ENCODE measurements around the gene DHCR24.

Gene DHCR24

DNA sequence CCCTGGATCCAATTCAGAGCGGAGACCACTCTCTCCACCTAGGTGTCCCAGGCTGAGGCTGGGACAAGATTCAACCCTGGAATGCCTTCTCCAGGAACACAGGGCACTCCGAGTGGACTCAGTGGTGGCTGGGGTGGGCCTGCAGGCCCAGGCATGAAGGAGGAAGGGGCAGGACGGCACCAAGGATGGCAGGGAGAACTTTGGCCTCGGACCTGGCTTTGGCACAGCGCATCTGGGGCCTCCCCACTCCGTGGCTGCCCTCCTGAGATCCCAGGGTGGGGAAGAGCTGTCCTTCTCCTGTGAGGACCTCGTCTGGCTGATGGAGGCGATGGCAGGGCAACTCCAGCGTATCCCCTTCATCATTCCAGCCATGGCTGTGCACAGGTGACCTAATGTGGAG lies 35.6 kb downstream of the DHCR24 start:
- TF ChIP-seq Cebpa-rat (IDR thresholded peaks at IDR 0.05): no peak
- peak overlapping the region in 2 of 11 experiments; percentile 5 to 36; a peak in 2 of 22 replicates for H3K9ac ChIP-seq

DNA sequence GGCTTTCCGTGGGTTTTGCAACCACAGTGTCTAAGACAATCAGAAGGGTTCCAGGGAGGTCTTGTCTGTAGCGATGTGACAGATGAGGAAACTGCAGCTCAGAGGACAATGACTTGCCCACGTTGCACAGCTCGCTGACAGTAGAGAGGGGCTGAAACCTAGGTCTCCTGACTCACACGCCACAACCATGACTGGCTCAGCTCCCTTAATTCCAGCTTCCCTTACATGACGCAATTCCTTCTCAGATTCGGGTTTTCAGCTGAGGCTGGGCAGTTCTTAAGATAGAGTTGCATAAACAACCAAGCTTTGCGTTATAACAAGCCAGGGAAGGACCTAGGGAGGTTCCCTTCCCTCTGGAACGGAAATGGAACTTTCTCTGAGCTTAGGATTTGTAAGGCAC lies 36.3 kb downstream of the DHCR24 start:
- TF ChIP-seq Cebpa-rat (IDR thresholded peaks at IDR 0.05): peak in 6 of 11 experiments; percentile 16 to 78 (median 48); a peak in 6 of 22 replicates
- Histone ChIP-seq H3K4me1 (peaks cover 0 to 39% (median 10%) of the 10 kb centered on the region in 10 experiments; a peak in 10 of 20 replicates), H3K27ac (peak overlapping the region in 5 of 11 experiments; percentile 25 to 68 (median 55); a peak in 8 of 22 replicates), H3K36me3 (no peaks in the 10 kb centered on the region), H3K27me3 (no peaks in the 10 kb centered on the region), H3K4me3 (no peak overlapping the region), H4K20me1 (no peaks in the 10 kb centered on the region), H3K9ac (peak overlapping the region in 2 of 11 experiments; percentile 5 to 36; a peak in 2 of 22 replicates), H3K4me2 (peak overlapping the region in 5 of 11 experiments; percentile 50 to 71 (median 63); a peak in 10 of 22 replicates), H3K9me3 (replicated peaks in 1 of 11) (no peaks in the 10 kb centered on the region)

More for the DNA sequence above, 35.6 kb downstream of the DHCR24 start:
- H3K27ac ChIP-seq: peak overlapping the region in 5 of 11 experiments; percentile 25 to 68 (median 55); a peak in 8 of 22 replicates
- H3K4me3 ChIP-seq: no peak overlapping the region
- H3K4me1 ChIP-seq: peaks cover 0 to 39% (median 10%) of the 10 kb centered on the region in 10 experiments; a peak in 10 of 20 replicates
- no peaks in the 10 kb centered on the region for H3K36me3 ChIP-seq
- no peaks in the 10 kb centered on the region for H4K20me1 ChIP-seq
- peak overlapping the region in 5 of 11 experiments; percentile 50 to 71 (median 63); a peak in 10 of 22 replicates for H3K4me2 ChIP-seq
- no peaks in the 10 kb centered on the region for H3K27me3 ChIP-seq
- H3K9me3 ChIP-seq (replicated peaks in 1 of 11): no peaks in the 10 kb centered on the region

GRCh38 chr1:54850069-54850730 lies 36.8 kb downstream of the DHCR24 start:
- Histone ChIP-seq H4K20me1 (no peaks in the 10 kb centered on the region), H3K9ac (no peak overlapping the region), H3K9me3 (replicated peaks in 1 of 11) (no peaks in the 10 kb centered on the region), H3K4me1 (peaks cover 0 to 39% (median 10%) of the 10 kb centered on the region in 10 experiments; a peak in 10 of 20 replicates), H3K27me3 (no peaks in the 10 kb centered on the region), H3K27ac (peak overlapping the region in 3 of 11 experiments; percentile 29 to 68 (median 56); a peak in 4 of 22 replicates), H3K4me2 (peak overlapping the region in 5 of 11 experiments; percentile 6 to 71 (median 63); a peak in 9 of 22 replicates), H3K4me3 (no peak overlapping the region), H3K36me3 (no peaks in the 10 kb centered on the region)
- TF ChIP-seq Cebpa-rat (IDR thresholded peaks at IDR 0.05): no peak

- Histone ChIP-seq H3K4me1 (peaks cover 0 to 39% (median 10%) of the 10 kb centered on the region in 10 experiments; a peak in 10 of 20 replicates), H3K4me2 (peak overlapping the region in 3 of 11 experiments; percentile 6 to 71 (median 65); a peak in 3 of 22 replicates), H3K27ac (peak overlapping the region in 1 of 11 experiments; percentile 68; a peak in 1 of 22 replicates), H3K9me3 (replicated peaks in 1 of 11) (no peaks in the 10 kb centered on the region), H3K9ac (no peak overlapping the region), H3K27me3 (no peaks in the 10 kb centered on the region), H3K4me3 (no peak overlapping the region), H3K36me3 (no peaks in the 10 kb centered on the region), H4K20me1 (no peaks in the 10 kb centered on the region)
- no peak for TF ChIP-seq Cebpa-rat (IDR thresholded peaks at IDR 0.05)
These were observed 37.6 kb downstream of the DHCR24 start for GRCh38 chr1:54849219-54850068.

- H4K20me1 ChIP-seq: no peaks in the 10 kb centered on the region
- peaks cover 0 to 39% (median 10%) of the 10 kb centered on the region in 10 experiments; a peak in 10 of 20 replicates for H3K4me1 ChIP-seq
- H3K27me3 ChIP-seq: no peaks in the 10 kb centered on the region
- no peak overlapping the region for H3K27ac ChIP-seq
- H3K9ac ChIP-seq: no peak overlapping the region
- peaks cover 0 to 5% (median 0%) of the 10 kb centered on the region in 11 experiments; a peak in 3 of 22 replicates for H3K9me3 ChIP-seq (replicated peaks in 1 of 11)
- H3K4me2 ChIP-seq: no peak overlapping the region
- no peak overlapping the region for H3K4me3 ChIP-seq
- no peak for TF ChIP-seq Cebpa-rat (IDR thresholded peaks at IDR 0.05)
- H3K36me3 ChIP-seq: no peaks in the 10 kb centered on the region
These were observed 38.7 kb downstream of the DHCR24 start for GRCh38 chr1:54848134-54848948.

- Histone ChIP-seq H3K27ac (no peak overlapping the region), H3K9ac (no peak overlapping the region), H3K9me3 (replicated peaks in 1 of 11) (peaks cover 0 to 10% (median 0%) of the 10 kb centered on the region in 11 experiments; a peak in 3 of 22 replicates), H3K36me3 (no peaks in the 10 kb centered on the region), H3K4me3 (no peak overlapping the region), H3K4me1 (peaks cover 0 to 32% (median 10%) of the 10 kb centered on the region in 10 experiments; a peak in 10 of 20 replicates), H3K27me3 (no peaks in the 10 kb centered on the region), H4K20me1 (no peaks in the 10 kb centered on the region), H3K4me2 (no peak overlapping the region)
- no peak for TF ChIP-seq Cebpa-rat (IDR thresholded peaks at IDR 0.05)
These were observed 40.2 kb downstream of the DHCR24 start for GRCh38 chr1:54846716-54847284.

DNA sequence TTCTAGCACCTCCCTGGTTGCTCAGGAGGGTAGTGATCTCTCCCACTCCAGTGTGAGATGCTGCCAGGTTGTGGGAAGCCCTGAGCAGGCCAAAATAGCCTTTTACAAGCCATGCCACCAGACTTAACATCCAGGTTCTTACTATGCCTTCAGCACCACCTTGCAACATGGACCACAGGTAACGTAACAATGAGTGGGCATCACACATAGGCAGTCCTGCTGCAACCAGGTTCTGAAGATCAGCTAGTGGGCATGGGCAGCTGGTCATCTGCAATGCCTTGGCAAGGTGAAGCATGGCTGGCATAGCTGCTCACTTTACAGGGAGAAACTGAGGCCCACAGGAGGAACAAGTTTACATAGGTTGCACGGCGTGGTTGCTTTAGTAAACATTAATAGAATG lies 40.7 kb downstream of the DHCR24 start:
- Histone ChIP-seq H3K9ac (no peak overlapping the region), H3K4me3 (no peak overlapping the region), H3K36me3 (no peaks in the 10 kb centered on the region), H3K9me3 (replicated peaks in 1 of 11) (peaks cover 0 to 10% (median 0%) of the 10 kb centered on the region in 11 experiments; a peak in 3 of 22 replicates), H3K27ac (no peak overlapping the region), H3K4me1 (peaks cover 0 to 29% (median 8%) of the 10 kb centered on the region in 10 experiments; a peak in 10 of 20 replicates), H4K20me1 (no peaks in the 10 kb centered on the region), H3K4me2 (no peak overlapping the region), H3K27me3 (no peaks in the 10 kb centered on the region)
- no peak for TF ChIP-seq Cebpa-rat (IDR thresholded peaks at IDR 0.05)

GRCh38 chr1:54845772-54846171 lies 41.2 kb downstream of the DHCR24 start:
- no peak for TF ChIP-seq Cebpa-rat (IDR thresholded peaks at IDR 0.05)
- H3K4me3 ChIP-seq: no peak overlapping the region
- peaks cover 0 to 23% (median 3%) of the 10 kb centered on the region in 10 experiments; a peak in 9 of 20 replicates for H3K4me1 ChIP-seq
- H3K27ac ChIP-seq: no peak overlapping the region
- no peak overlapping the region for H3K4me2 ChIP-seq
- no peaks in the 10 kb centered on the region for H3K36me3 ChIP-seq
- H4K20me1 ChIP-seq: no peaks in the 10 kb centered on the region
- H3K27me3 ChIP-seq: no peaks in the 10 kb centered on the region
- H3K9me3 ChIP-seq (replicated peaks in 1 of 11): peaks cover 0 to 10% (median 0%) of the 10 kb centered on the region in 11 experiments; a peak in 3 of 22 replicates
- H3K9ac ChIP-seq: no peak overlapping the region
